ENCODE measurements around the gene CPD. TPM values are rescaled to one million over a fixed set of nuclear protein-coding genes. Genes with fewer than 3 reads are reported as not detected.

The CPD gene
- total and polyA plus RNA-seq, 4 donors = 19.1 to 139 (median 58.8) TPM

GRCh38 chr17:30396612-30397011 is 17.9 kb downstream of the CPD start:
- no peak for DNase-seq (ENCODE audit: low spot score)
- 51% methylated on average over 4 of the region's 4 CpGs for WGBS
- no peaks in the 10 kb centered on the region for H3K9me3 ChIP-seq (ENCODE audit: control insufficient read depth in 4 of 4, low read length in 3 of 4)
- H3K27me3 ChIP-seq (ENCODE audit: control insufficient read depth in 4 of 4, insufficient read depth in 4 of 4, low read length in 3 of 4) = no peaks in the 10 kb centered on the region
- no peak overlapping the region for H3K4me3 ChIP-seq (ENCODE audit: low read depth in 1 of 3, low read length in 3 of 3)
- H3K27ac ChIP-seq (ENCODE audit: low read depth in 1 of 2, low read length in 2 of 2) = peak overlapping the region; percentile 7 to 28
- TF ChIP-seq FOXA2 (IDR thresholded peaks at IDR 0.05) = no peak
- peaks cover 0 to 17% (median 10%) of the 10 kb centered on the region in 4 donors for H3K4me1 ChIP-seq (ENCODE audit: control insufficient read depth in 4 of 4, insufficient read depth in 4 of 4, low read length in 3 of 4)
- H3K9ac ChIP-seq (ENCODE audit: low read depth in 1 of 2, low read length in 2 of 2) = no peak overlapping the region
- peaks cover 0 to 6% (median under 1%) of the 10 kb centered on the region in 4 donors for H3K36me3 ChIP-seq (ENCODE audit: control insufficient read depth in 4 of 4, insufficient read depth in 3 of 4, low read depth in 1 of 4, low read length in 3 of 4)

- DNase-seq (ENCODE audit: low spot score) = no peak
- H3K9me3 ChIP-seq (ENCODE audit: control insufficient read depth in 4 of 4, low read length in 3 of 4) = peaks cover 0 to 2% (median 0%) of the 10 kb centered on the region in 4 donors
- H3K4me3 ChIP-seq (ENCODE audit: low read depth in 1 of 3, low read length in 3 of 3) = no peak overlapping the region
- no peaks in the 10 kb centered on the region for H3K36me3 ChIP-seq (ENCODE audit: control insufficient read depth in 4 of 4, insufficient read depth in 3 of 4, low read depth in 1 of 4, low read length in 3 of 4)
- peaks cover 0 to 17% (median 10%) of the 10 kb centered on the region in 4 donors for H3K4me1 ChIP-seq (ENCODE audit: control insufficient read depth in 4 of 4, insufficient read depth in 4 of 4, low read length in 3 of 4)
- TF ChIP-seq FOXA1 (IDR thresholded peaks at IDR 0.05) (no peak), FOXA2 (IDR thresholded peaks at IDR 0.05) (no peak), YY1 (IDR thresholded peaks at IDR 0.05) (no peak), GABPA (IDR thresholded peaks at IDR 0.05 in 1 of 2, conservative IDR thresholded peaks at IDR 0.05 in 1 of 2) (no peak), NR2F2 (IDR thresholded peaks at IDR 0.05) (no peak), HNF4G (IDR thresholded peaks at IDR 0.05) (no peak), SP1 (IDR thresholded peaks at IDR 0.05) (no peak), RXRA (IDR thresholded peaks at IDR 0.05) (no peak), HNF4A (conservative IDR thresholded peaks at IDR 0.05) (no peak), EGR1 (IDR thresholded peaks at IDR 0.05; ENCODE audit: low read depth in 2 of 2) (no peak), RAD21 (IDR thresholded peaks at IDR 0.05) (no peak), TAF1 (conservative IDR thresholded peaks at IDR 0.05) (no peak), JUND (IDR thresholded peaks at IDR 0.05) (no peak), CTCF (IDR thresholded peaks at IDR 0.05; ENCODE audit: low read depth, low read length, missing input control) (no peak), MAX (IDR thresholded peaks at IDR 0.05) (no peak), ZBTB33 (IDR thresholded peaks at IDR 0.05) (no peak)
- TF ChIP-seq, protein P1, sequence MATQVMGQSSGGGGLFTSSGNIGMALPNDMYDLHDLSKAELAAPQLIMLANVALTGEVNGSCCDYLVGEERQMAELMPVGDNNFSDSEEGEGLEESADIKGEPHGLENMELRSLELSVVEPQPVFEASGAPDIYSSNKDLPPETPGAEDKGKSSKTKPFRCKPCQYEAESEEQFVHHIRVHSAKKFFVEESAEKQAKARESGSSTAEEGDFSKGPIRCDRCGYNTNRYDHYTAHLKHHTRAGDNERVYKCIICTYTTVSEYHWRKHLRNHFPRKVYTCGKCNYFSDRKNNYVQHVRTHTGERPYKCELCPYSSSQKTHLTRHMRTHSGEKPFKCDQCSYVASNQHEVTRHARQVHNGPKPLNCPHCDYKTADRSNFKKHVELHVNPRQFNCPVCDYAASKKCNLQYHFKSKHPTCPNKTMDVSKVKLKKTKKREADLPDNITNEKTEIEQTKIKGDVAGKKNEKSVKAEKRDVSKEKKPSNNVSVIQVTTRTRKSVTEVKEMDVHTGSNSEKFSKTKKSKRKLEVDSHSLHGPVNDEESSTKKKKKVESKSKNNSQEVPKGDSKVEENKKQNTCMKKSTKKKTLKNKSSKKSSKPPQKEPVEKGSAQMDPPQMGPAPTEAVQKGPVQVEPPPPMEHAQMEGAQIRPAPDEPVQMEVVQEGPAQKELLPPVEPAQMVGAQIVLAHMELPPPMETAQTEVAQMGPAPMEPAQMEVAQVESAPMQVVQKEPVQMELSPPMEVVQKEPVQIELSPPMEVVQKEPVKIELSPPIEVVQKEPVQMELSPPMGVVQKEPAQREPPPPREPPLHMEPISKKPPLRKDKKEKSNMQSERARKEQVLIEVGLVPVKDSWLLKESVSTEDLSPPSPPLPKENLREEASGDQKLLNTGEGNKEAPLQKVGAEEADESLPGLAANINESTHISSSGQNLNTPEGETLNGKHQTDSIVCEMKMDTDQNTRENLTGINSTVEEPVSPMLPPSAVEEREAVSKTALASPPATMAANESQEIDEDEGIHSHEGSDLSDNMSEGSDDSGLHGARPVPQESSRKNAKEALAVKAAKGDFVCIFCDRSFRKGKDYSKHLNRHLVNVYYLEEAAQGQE (IDR thresholded peaks at IDR 0.05) = no peak
- TF ChIP-seq, protein P2, sequence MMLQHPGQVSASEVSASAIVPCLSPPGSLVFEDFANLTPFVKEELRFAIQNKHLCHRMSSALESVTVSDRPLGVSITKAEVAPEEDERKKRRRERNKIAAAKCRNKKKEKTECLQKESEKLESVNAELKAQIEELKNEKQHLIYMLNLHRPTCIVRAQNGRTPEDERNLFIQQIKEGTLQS (IDR thresholded peaks at IDR 0.05) = no peak
- no peak overlapping the region for H3K27ac ChIP-seq (ENCODE audit: low read depth in 1 of 2, low read length in 2 of 2)
- no peak overlapping the region for H3K9ac ChIP-seq (ENCODE audit: low read depth in 1 of 2, low read length in 2 of 2)
- 96% methylated on average over 1 of the region's 1 CpG for WGBS
- no peaks in the 10 kb centered on the region for H3K27me3 ChIP-seq (ENCODE audit: control insufficient read depth in 4 of 4, insufficient read depth in 4 of 4, low read length in 3 of 4)
Measured at GRCh38 chr17:30398328-30399041, 19.8 kb downstream of the CPD start.
